ENCODE data around the gene ARTN.

DNA sequence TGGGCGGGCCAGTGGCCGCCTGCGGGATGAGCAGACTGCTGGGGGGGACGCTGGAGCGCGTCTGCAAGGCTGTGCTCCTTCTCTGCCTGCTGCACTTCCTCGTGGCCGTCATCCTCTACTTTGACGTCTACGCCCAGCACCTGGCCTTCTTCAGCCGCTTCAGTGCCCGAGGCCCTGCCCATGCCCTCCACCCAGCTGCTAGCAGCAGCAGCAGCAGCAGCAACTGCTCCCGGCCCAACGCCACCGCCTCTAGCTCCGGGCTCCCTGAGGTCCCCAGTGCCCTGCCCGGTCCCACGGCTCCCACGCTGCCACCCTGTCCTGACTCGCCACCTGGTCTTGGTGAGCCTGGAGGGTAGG lies 47.5 kb downstream of the ARTN start:
- TF ChIP-seq, protein P1, sequence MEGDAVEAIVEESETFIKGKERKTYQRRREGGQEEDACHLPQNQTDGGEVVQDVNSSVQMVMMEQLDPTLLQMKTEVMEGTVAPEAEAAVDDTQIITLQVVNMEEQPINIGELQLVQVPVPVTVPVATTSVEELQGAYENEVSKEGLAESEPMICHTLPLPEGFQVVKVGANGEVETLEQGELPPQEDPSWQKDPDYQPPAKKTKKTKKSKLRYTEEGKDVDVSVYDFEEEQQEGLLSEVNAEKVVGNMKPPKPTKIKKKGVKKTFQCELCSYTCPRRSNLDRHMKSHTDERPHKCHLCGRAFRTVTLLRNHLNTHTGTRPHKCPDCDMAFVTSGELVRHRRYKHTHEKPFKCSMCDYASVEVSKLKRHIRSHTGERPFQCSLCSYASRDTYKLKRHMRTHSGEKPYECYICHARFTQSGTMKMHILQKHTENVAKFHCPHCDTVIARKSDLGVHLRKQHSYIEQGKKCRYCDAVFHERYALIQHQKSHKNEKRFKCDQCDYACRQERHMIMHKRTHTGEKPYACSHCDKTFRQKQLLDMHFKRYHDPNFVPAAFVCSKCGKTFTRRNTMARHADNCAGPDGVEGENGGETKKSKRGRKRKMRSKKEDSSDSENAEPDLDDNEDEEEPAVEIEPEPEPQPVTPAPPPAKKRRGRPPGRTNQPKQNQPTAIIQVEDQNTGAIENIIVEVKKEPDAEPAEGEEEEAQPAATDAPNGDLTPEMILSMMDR (IDR thresholded peaks at IDR 0.05) = no peak
- no peak for TF ChIP-seq POLR2A (IDR thresholded peaks at IDR 0.05)

Measured in Peyer's patch (tissue), 4 donors.